ENCODE measurements around the gene IRX4.
A peak's percentile ranks its signal among the peaks of the same experiment; 100 is the strongest.

IRX4 gene

DNA sequence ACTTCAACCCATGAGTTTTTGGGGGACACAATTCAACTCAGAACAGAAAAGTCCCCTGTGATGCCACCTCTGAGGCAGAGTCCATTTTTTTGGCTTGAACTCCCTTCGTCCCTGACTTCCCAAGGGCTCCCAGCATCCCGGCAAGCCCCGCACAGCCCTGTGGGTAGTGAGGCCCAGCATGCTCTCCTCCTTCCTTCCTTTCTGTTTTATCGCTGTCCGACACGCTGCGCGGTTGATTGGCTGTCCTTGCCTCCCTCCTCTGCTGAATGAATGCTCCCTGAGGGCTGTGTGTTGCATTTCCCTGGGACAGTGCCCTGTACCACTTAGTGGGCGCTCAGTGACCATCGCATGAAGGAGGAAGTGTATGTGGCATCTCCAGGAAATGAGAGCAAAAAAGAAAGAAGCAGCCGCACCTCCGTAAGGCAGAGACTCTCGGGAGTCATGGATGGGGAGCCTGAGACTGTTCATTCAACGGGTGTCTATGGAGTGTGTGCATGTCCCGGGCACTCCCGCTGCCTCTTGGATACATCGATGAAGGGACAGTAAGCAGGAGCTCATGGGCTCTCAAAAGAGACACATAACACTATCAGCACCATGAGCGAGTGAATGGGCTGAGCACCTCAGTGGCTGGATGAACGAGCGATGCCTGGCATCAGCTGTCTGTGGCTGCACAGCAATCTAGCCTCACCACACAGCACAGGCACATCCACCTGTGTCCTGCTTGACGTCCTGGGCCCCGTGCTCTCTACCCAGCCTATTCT lies 10.1 kb upstream of the IRX4 start:
- DNase-seq (ENCODE audit: low read depth, low spot score): no peak

DNA sequence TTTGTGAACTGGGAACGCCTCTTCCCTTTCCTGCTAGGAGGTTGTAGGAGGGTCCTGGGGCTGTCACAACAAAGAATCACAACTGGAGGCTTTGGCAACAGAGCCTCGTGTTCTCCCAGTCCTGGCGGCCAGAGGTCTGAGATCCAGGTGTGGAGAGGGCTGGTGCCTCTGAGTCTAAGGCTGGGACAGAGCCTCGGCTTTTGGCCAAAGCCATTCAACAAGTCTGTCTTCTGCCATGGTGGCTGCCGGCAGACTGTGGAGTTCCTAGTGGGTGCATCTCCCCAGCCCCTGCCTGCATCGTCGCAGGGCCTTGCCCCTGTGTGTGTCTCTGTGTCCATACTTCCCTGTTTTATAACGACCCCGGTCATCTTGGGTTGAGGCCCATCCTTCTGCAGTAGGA lies 9.5 kb upstream of the IRX4 start:
- DNase-seq (ENCODE audit: low read depth, low spot score): no peak

DNA sequence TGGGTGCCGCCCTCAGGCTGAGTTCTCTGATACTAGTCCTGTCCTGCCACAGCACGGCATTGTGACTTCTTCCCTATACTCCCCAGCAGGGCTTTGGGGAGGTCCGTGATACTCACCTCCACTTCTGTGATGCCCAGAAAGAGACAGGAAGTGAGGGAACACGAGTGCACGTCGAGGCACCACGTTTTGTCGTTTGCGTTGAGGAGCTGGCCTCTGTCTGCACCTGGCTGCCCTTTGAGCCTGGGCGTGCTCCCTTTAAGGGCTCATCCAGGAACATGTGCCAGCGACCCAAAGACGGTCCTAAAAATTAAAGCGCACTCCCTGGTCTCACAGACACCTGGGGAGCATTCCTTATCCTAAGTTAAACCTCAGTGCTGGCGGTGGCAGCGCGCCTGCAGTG lies 8.7 kb upstream of the IRX4 start:
- DNase-seq (ENCODE audit: low read depth, low spot score): no peak

DNA sequence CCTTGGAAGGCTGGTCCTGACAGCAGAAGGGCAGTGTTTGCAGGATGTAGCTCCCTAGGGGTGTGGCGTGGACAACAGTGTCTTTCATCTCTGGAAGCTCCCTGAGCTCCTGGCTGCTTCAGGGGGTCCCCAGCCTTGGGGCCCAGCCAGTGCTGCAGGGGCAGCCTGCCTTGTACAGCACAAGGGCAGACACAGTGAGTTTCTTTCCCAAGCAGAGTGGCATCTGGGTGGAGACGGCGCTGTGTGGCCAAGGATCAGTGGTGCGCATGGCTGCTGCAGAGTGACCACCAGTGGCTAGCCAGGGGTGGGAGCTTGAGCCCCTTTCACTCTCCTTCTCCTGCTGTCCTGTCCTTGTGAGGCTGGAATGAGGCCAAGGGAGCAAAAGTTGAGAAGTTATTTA lies 7.6 kb upstream of the IRX4 start:
- DNase-seq (ENCODE audit: low read depth, low spot score): no peak

GRCh38 chr5:1889321-1890065 lies 6.8 kb upstream of the IRX4 start:
- peak; percentile 35 for DNase-seq (ENCODE audit: low read depth, low spot score)

DNA sequence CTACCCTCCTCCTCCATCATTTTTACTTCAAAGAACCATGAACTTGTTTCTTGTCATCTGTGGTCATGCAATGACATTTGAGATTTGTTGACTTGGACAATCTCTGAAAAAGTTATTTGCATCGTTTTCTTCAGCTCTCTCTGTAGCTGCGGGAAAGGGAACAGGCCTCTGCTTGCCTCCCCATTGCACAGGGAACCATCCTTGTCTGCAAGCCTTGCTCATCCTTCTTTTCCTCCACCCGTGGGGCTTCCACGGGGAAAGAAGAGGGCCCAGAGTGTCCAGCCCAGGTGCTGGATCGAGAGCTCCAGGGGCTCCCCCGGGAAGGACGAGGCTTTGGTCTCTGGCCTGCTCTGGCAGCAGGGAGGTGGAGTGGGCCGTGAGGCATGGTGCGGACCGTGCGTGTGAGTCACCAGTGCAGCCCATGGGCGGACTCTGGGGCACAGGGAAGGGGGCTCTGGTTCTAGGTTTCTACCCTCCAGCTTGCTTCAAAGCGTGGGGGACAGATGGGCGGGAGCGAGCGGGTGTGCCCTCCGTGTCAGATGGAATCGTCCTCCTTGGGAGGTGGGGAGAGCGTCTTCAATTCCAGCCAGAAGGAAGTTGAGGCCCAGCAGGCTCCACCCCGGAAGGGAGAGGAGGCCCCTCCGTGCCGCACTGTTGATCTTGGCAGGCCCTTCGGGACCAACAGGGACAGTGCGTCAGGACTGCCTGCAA lies 6.0 kb upstream of the IRX4 start:
- no peak for DNase-seq (ENCODE audit: low read depth, low spot score)

GRCh38 chr5:1887588-1888360 lies 5.0 kb upstream of the IRX4 start:
- peak; percentile 58 for DNase-seq (ENCODE audit: low read depth, low spot score)

GRCh38 chr5:1886846-1887587 lies 4.3 kb upstream of the IRX4 start:
- DNase-seq (ENCODE audit: low read depth, low spot score): no peak

DNA sequence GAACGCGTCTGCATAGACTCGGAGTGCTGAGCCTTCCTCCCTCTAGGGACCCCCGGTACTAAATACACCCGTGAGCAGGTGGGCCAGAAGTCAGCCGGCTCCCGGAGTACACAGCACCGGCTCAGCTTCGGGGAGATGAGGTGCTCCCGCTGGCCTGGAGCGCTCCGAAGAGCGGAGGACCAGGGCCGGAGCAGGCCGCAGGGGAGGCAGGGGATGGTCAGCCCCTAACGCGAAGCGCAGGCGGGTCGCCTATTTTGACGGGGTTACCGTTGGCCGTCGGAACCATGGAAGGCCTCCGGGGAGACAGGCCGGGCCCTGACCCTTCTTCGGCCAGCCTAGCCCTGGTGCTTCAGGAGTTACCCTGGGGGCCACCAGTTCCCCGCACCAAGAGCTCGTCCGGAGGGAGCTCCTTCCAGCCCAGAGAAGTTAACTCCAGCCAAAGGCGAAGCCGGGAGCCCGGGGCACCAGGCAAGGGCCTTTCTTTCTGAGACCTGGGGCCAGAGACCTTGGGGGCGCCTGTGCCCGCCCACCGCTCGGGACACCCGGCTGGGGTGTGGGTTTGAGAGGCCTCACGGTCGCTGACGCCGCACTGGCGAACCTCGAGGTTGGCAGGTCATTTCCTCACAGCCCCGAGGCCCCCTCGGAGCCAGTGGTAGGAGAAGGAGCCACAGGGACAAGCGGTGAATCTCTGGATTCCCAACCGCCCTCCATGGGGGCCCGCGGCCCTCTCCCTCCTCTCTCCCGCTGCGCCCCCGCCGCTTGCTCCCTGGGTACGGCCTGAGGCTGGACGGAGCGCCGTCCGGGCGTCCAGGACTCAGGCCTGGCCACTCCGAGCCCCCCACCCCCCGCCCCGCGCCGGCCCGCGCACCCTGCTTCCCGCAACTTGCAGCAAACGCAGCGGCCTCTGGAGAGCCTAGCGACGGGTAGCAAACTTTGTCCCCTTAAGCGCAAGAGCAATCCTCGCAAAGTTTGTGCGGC lies 3.4 kb upstream of the IRX4 start:
- peak; percentile 29 for DNase-seq (ENCODE audit: low read depth, low spot score)

DNA sequence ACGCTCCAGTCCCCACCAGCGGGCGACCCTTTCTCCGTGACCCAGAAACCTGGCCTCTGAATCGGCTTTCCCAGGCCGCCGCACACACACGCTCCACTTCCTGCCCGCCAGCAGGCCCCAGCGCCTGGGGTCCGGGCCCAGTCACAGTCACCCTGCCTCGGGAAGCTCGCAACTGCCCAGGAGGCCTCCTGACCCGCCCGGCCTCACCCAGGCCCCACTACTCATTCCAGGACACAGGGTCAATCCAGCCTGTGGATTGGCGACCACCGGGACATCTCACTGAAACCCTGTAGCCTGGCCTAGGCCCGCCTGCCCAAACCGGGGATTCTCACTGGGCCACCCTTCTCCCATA lies 2.7 kb upstream of the IRX4 start:
- DNase-seq (ENCODE audit: low read depth, low spot score): peak; percentile 27

- DNase-seq (ENCODE audit: low read depth, low spot score): peak; percentile 34
Observed at GRCh38 chr5:1884678-1885403, 2.1 kb upstream of the IRX4 start.

GRCh38 chr5:1883925-1884677 lies 1.4 kb upstream of the IRX4 start:
- DNase-seq (ENCODE audit: low read depth, low spot score): peak; percentile 36

- peak; percentile 40 for DNase-seq (ENCODE audit: low read depth, low spot score)
Observed at GRCh38 chr5:1883120-1883924, 597 bp upstream of the IRX4 start.

- DNase-seq (ENCODE audit: low read depth, low spot score): peak; percentile 58
Observed at GRCh38 chr5:1881731-1882336, 891 bp downstream of the IRX4 start.

GRCh38 chr5:1881098-1881572 lies 1.6 kb downstream of the IRX4 start:
- peak; percentile 62 for DNase-seq (ENCODE audit: low read depth, low spot score)

- DNase-seq (ENCODE audit: low read depth, low spot score): no peak
Observed at GRCh38 chr5:1880377-1881025, 2.2 kb downstream of the IRX4 start.
